ENCODE measurements around the gene KCNAB1. TPM values are rescaled to one million over a fixed set of nuclear protein-coding genes. Genes with fewer than 3 reads are reported as not detected.

KCNAB1 gene
- total and polyA plus RNA-seq, 2 of the 8 experiments (the other 6 are each of a cell fraction or from before 2014, with no cell fraction given): 0.51 to 2.3 TPM

DNA sequence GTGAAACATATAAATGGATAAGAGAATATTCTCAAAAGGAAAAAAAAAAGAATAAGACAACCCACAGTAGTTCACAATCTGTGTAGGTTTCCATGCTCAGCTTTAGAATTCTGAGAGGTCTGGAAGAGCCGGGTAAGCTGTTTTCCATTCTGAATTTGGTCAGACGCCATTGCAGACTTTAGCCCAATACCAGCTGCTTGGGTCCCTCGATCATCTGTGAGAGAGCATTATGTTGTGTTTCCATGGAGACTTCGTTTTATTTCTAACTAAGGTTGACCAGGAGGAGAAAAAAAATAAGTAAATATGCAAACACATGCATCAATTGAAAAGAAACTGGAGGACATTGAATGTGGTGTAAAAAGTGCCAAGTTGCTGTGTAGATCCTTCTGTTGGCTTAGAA is 25.5 kb downstream of the KCNAB1 start:
- Histone ChIP-seq H3K79me2 (ENCODE audit: control insufficient read depth in 1 of 2, insufficient read depth in 2 of 2, low read length in 2 of 2) (no peaks in the 10 kb centered on the region), H3K56ac (replicated peaks; ENCODE audit: insufficient read length, low read depth, low read length) (no peak overlapping the region), H4K5ac (ENCODE audit: insufficient read length, low read depth, low read length) (no peak overlapping the region), H2BK120ac (replicated peaks; ENCODE audit: low read depth, low read length) (no peak overlapping the region), H3K23me2 (ENCODE audit: low read depth, low read length) (peaks cover 2% of the 10 kb centered on the region; the same call in 1 of the 2 replicates), H4K91ac (replicated peaks; ENCODE audit: insufficient read length, low read length) (no peak overlapping the region), H3K4ac (replicated peaks; ENCODE audit: insufficient read length, low read depth, low read length) (no peak overlapping the region), H4K20me1 (replicated peaks in 1 of 2; ENCODE audit: control insufficient read depth in 1 of 2, insufficient read depth in 2 of 2, low read length in 2 of 2) (no peaks in the 10 kb centered on the region), H2BK20ac (ENCODE audit: low read length) (no peak overlapping the region), H3K4me1 (replicated peaks in 1 of 4; ENCODE audit: control insufficient read depth in 3 of 4, insufficient read depth in 4 of 4, low read length in 3 of 4) (no peaks in the 10 kb centered on the region), H3K4me3 (ENCODE audit: extremely low read depth in 1 of 4, insufficient read depth in 2 of 4, low read depth in 3 of 4, low read length in 4 of 4) (no peak overlapping the region), H4K8ac (ENCODE audit: extremely low read depth, insufficient read depth, low read length) (no peak overlapping the region), H3K18ac (ENCODE audit: extremely low read depth, low read length) (no peak overlapping the region), H3K4me2 (ENCODE audit: insufficient read depth in 1 of 2, low read depth in 2 of 2, low read length in 2 of 2) (no peak overlapping the region), H3K79me1 (ENCODE audit: low read depth, low read length) (no peaks in the 10 kb centered on the region), H3K27me3 (replicated peaks in 1 of 4; ENCODE audit: control insufficient read depth in 3 of 4, extremely low read depth in 1 of 4, insufficient read depth in 3 of 4, low read length in 3 of 4) (no peaks in the 10 kb centered on the region), H2BK5ac (ENCODE audit: low read depth, low read length) (no peak overlapping the region), H2AFZ (ENCODE audit: low read length) (no peak overlapping the region), H3K27ac (ENCODE audit: low read depth, low read length) (no peak overlapping the region), H3K14ac (ENCODE audit: insufficient read length) (no peak overlapping the region), H3K23ac (ENCODE audit: insufficient read length) (no peak overlapping the region), H3K36me3 (ENCODE audit: control insufficient read depth in 2 of 4, insufficient read depth in 4 of 4, low read length in 3 of 4) (no peaks in the 10 kb centered on the region), H2BK12ac (ENCODE audit: low read depth, low read length) (no peak overlapping the region), H2BK15ac (ENCODE audit: low read length) (no peak overlapping the region), H2AK5ac (ENCODE audit: low read depth, low read length) (no peak overlapping the region), H3K9me3 (ENCODE audit: insufficient read depth in 2 of 2, low read depth in 1 of 2, low read length in 1 of 2) (no peaks in the 10 kb centered on the region), H3K9ac (replicated peaks in 1 of 4; ENCODE audit: extremely low read depth in 1 of 4, low read depth in 3 of 4, low read length in 3 of 4) (no peak overlapping the region)
- POLR2A ChIA-PET (ENCODE audit: partially characterized antibody): no interaction called here
- TF ChIP-seq HDAC2 (IDR thresholded peaks at IDR 0.05; ENCODE audit: borderline replicate concordance in 1 of 2, low read depth in 2 of 2, low read length in 2 of 2): no peak
- no peak for TF ChIP-seq TAF7 (optimal IDR thresholded peaks at IDR 0.05; ENCODE audit: borderline replicate concordance, low read depth, low read length)
- TF ChIP-seq MAFK (IDR thresholded peaks at IDR 0.05; ENCODE audit: low read depth, low read length): no peak
- TF ChIP-seq, protein P1, sequence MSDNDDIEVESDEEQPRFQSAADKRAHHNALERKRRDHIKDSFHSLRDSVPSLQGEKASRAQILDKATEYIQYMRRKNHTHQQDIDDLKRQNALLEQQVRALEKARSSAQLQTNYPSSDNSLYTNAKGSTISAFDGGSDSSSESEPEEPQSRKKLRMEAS (IDR thresholded peaks at IDR 0.05): no peak
- no peak for TF ChIP-seq CREB1 (IDR thresholded peaks at IDR 0.05)
- TF ChIP-seq CEBPB (IDR thresholded peaks at IDR 0.05; ENCODE audit: low read depth, low read length): no peak
- TF ChIP-seq POU5F1 (IDR thresholded peaks at IDR 0.05; ENCODE audit: low read depth, low read length): no peak
- TF ChIP-seq SAP30 (IDR thresholded peaks at IDR 0.05; ENCODE audit: insufficient read depth, insufficient replicate concordance, low read length): no peak
- no peak for TF ChIP-seq TBP (IDR thresholded peaks at IDR 0.05; ENCODE audit: low read depth, low read length)
- no peak for TF ChIP-seq RBBP5 (IDR thresholded peaks at IDR 0.05; ENCODE audit: borderline replicate concordance, low read depth, low read length)
- no peak for TF ChIP-seq KDM1A (IDR thresholded peaks at IDR 0.05; ENCODE audit: borderline replicate concordance, low read length)
- TF ChIP-seq SRF (IDR thresholded peaks at IDR 0.05; ENCODE audit: low read depth, low read length): no peak
- FAIRE-seq (no peak), DNase-seq (ENCODE audit: low read depth in 1 of 2, low spot score in 2 of 2) (no peak)
- CTCF ChIA-PET (ENCODE audit: partially characterized antibody): interaction anchor here (0.6 to 1.3 kb wide), 8 partner anchors 103 to 1291 kb away, joined by 3 to 6 read pairs (median 3); partner anchors contain the start of gene PTX3
- WGBS, 2 experiments (ENCODE audit: extremely low coverage in 1 of 2, insufficient coverage in 1 of 2, insufficient read length in 1 of 2, insufficient replicate concordance in 2 of 2, low coverage in 1 of 2, low lambda C conversion rate in 2 of 2, missing lambda C conversion rate in 1 of 2): 91% methylated on average over 4 of the region's 4 CpGs; no CpG with 5 or more reads in 1 of the 2 experiments

Measured in H1 (cell line).